Stimulated activated effector memory CD8-positive, alpha-beta T cell treated with anti-CD3 and anti-CD28 coated beads, Interleukin-12 subunit alpha, Interleukin-12 subunit beta, amount 100 ng/mL, for 72 hours (primary cell): ENCODE results near the gene TIMP4.
A peak's percentile ranks its signal among the peaks of the same experiment; 100 is the strongest.

Experiments
- ATAC-seq: fragments of 150-1000 bp; cut with Tn5 transposase; 2 replicates; pipeline ENCODE4 v1.10.0; 2021
- DNase-seq, 2 donors: peaks; one replicate each; pipeline ENCODE4 v3.0.0; 2021 to 2022; ENCODE audit warnings: low spot score in 2 of 2
- H3K27ac Mint-ChIP-seq: one replicate; pipeline ENCODE4 v1.8.0; 2022; ENCODE audit warnings: mild to moderate bottlenecking, mixed read lengths
- H3K36me3 Mint-ChIP-seq: one replicate; pipeline ENCODE4 v1.8.0; 2022; ENCODE audit warnings: mild to moderate bottlenecking, mixed read lengths
- H3K4me1 Mint-ChIP-seq: one replicate; pipeline ENCODE4 v1.8.0; 2022; ENCODE audit warnings: mixed read lengths
- H3K4me3 Mint-ChIP-seq: one replicate; pipeline ENCODE4 v1.8.0; 2022; ENCODE audit warnings: mild to moderate bottlenecking, mixed read lengths
- H3K9me3 Mint-ChIP-seq: one replicate; pipeline ENCODE4 v1.8.0; 2022; ENCODE audit warnings: mixed read lengths

The TIMP4 gene

DNA sequence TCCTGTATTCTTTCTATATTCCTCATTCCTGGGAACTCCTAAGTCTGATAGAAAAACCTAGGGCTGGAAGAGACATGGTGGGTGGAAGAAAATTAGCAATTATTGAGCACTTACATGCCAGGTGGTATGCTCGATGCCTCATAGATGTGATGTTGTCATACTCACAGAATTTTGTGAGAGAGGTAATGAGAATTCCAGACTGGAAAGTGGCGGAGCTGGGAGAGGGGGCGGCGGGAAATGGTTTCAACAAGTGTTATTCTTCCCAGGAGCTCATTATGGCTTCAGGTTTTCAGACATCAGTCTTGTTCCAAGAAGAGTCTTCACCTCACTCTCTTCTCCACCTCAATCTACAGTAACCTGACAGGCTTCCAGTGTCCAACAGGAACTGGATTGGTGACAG lies 16.2 kb downstream of the TIMP4 start:
- Mint-ChIP-seq H3K4me3 (no peak overlapping the region), H3K27ac (no peak overlapping the region), H3K4me1 (no peaks in the 10 kb centered on the region), H3K36me3 (no peaks in the 10 kb centered on the region), H3K9me3 (no peaks in the 10 kb centered on the region)
- DNase-seq, result no peak
- ATAC-seq, result no peak

DNA sequence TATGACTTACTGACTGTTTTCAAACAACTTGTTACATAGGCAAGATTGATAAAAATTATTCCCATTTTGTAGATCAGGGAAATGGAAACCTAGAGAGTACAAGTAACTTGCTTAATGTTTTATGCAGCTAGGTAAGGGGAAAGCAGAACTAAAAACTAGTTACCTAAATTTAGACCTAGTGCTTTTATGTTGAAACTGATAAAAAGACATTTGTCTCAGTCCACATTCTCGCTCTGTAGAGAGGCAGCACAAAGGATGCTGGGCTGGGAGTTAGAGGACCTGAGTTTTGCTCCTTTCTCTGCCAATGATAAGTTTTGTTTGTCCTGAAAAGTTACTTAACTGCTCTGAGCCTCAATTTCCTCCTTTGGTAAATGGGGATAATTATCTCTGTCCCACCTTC lies 17.4 kb downstream of the TIMP4 start:
- ATAC-seq, result no peak
- Mint-ChIP-seq H3K4me1 (no peaks in the 10 kb centered on the region), H3K27ac (no peak overlapping the region)

DNA sequence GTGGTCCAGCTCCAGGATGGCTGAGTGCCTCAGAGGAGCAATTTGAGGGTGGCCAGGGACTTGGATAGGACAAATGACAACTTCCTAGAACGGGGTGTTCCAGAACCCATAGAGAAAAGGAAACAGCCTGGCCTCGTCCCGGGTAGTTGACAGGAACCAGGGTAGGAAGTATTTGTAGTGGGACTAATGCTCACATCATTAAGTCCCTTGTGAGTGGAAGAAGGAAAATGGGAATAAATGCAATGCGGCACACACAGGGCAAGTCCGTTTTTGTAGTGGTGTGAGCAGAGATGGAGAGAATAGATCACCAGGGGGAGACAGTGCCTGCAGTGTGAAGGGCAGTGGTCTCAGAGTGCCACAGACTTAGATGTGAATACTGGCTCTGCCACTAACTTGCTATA lies 19.6 kb downstream of the TIMP4 start:
- DNase-seq (no peak), ATAC-seq (peak; percentile 70)
- H3K27ac Mint-ChIP-seq, result no peak overlapping the region
- no peaks in the 10 kb centered on the region for H3K4me1 Mint-ChIP-seq
- no peaks in the 10 kb centered on the region for H3K36me3 Mint-ChIP-seq
- no peak overlapping the region for H3K4me3 Mint-ChIP-seq
- H3K9me3 Mint-ChIP-seq, result no peaks in the 10 kb centered on the region

More for the DNA sequence above, 17.4 kb downstream of the TIMP4 start:
- Mint-ChIP-seq H3K36me3 (no peaks in the 10 kb centered on the region), H3K9me3 (no peaks in the 10 kb centered on the region), H3K4me3 (no peak overlapping the region)
- no peak for DNase-seq

DNA sequence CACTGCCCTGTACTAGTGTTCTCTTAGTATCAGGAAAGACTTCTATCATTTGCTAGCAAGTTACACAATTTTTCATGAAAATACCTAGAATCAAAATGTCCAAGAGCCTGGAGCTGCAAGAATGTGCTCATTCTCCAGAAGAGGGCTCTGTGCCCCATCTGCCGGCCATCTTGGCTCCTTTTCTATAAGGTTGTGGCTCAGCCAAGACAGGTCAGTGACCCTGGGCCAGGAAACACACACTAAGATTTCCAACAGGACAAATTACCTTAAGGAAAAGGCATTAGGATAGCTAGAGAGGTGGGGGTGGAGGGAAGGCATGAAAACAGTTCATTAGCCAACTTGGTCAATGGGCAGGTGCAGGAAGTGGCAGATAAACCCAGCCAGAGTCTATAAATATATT lies 20.7 kb downstream of the TIMP4 start:
- no peaks in the 10 kb centered on the region for H3K4me1 Mint-ChIP-seq
- H3K27ac Mint-ChIP-seq, result no peak overlapping the region
- DNase-seq, result peak in 1 of 2 donors; percentile 50
- no peak overlapping the region for H3K4me3 Mint-ChIP-seq
- H3K36me3 Mint-ChIP-seq, result no peaks in the 10 kb centered on the region
- no peaks in the 10 kb centered on the region for H3K9me3 Mint-ChIP-seq
- peak; percentile 67 for ATAC-seq

DNA sequence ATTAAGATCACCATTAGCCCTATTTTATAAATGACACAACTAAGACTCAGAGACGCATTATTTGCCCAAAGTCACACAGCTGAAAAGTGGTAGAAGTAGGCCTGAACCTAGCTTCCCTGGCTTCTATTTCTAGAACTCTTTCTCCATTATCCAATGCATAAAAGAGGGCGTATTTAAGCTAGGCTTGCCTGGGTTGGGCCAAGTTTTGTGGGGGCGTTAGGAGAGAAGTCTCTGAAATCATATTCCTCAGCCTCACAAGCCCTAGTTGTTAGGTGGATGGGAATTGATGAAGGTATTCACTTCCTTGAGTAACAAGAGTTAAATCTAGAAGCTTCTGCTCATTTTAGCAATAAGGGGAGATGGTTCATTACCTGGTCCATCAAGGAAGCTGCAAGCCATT lies 22.3 kb downstream of the TIMP4 start:
- Mint-ChIP-seq H3K4me3 (no peak overlapping the region), H3K36me3 (no peaks in the 10 kb centered on the region), H3K27ac (no peak overlapping the region), H3K4me1 (no peaks in the 10 kb centered on the region), H3K9me3 (no peaks in the 10 kb centered on the region)
- ATAC-seq (no peak), DNase-seq (no peak)

DNA sequence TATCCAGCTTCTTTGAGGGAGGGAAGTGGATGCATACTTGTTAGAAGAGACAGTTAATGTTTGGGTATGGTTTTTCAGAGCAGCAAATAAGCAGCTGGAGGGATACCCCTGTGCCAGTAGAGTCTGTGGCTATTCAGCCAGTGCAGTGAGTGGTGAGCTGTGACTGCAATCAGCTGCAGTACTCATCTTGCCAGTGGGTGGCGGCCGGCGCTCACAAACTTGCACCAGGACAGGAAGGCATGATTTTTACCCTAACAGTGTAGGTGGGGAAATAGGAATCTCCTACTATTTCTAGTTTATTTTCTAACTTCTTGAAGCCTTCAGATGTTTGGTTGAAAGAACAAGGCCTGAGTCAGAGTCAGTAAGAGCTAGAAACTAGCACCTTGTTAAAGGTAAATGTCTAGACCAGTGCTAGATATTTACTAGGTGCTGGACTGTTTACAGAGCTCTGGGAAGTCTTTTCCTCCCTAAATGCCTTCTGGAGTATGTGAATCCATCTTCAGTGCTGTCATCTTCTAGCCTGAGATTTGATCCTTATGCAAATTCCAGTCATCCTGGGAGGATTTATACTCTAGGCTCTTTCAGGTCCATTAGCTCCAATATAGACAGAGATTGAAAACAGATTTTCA lies 23.6 kb downstream of the TIMP4 start:
- Mint-ChIP-seq H3K36me3 (no peaks in the 10 kb centered on the region), H3K9me3 (no peaks in the 10 kb centered on the region), H3K27ac (no peak overlapping the region), H3K4me1 (no peaks in the 10 kb centered on the region), H3K4me3 (no peak overlapping the region)
- peak; percentile 32 to 70 for DNase-seq
- ATAC-seq, result peak; percentile 82

DNA sequence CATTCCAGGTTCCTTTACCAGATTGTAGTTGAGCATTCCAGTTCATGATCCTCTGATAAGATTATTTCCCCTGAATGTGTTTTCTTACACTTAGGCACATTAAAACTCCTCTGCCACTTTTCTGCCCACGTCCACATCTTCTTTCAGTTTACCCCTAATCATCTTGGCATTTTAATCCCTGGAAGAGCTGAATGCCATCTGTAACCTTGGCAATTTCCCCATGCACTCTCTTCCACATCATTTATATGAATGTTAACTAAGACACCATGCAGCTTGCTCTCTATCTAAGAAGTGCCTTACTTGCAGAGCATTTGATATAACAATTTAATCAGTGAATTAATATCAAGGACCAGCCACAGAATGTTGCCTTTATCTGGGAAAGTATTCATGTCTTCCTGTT lies 25.8 kb downstream of the TIMP4 start:
- no peaks in the 10 kb centered on the region for H3K4me1 Mint-ChIP-seq
- no peak overlapping the region for H3K4me3 Mint-ChIP-seq
- DNase-seq (no peak), ATAC-seq (no peak)
- no peak overlapping the region for H3K27ac Mint-ChIP-seq
- H3K9me3 Mint-ChIP-seq, result no peaks in the 10 kb centered on the region
- no peaks in the 10 kb centered on the region for H3K36me3 Mint-ChIP-seq

DNA sequence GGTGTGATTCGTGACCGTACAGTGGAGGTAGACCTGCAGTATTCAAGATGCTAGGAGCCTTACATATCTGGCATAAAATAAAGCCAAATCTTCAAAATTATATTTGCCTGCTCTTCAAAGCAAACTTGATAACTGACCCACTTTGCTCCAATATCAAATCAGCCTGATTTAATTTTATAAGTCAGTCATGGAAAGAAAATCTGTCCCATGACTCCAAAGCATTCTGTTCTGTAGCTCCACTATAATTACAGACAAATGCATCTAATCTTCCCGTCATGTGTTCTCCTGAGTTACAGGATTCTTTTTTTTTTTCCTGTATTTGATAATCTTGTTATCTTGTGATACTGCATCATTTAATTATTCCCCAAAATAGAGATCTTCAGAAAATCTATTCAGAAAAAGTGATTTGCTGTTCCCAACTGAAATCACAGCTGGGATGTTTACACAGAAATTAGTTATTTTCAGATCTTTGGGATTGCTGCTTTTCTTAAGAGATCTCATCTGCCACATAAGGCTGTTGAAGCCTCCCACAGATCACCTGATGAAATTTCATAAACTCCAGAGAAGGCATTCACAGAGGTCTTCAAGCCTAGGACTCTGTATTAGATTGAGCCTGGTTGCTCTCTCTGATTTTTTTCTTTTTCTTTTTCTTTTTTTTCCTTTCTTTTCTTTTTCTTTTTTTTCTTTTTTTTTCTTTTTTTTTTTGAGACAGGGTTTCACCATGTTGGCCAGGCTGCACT lies 27.2 kb downstream of the TIMP4 start:
- Mint-ChIP-seq H3K36me3 (no peaks in the 10 kb centered on the region), H3K27ac (no peak overlapping the region), H3K9me3 (no peaks in the 10 kb centered on the region), H3K4me1 (no peaks in the 10 kb centered on the region), H3K4me3 (no peak overlapping the region)
- no peak for DNase-seq
- ATAC-seq, result no peak

DNA sequence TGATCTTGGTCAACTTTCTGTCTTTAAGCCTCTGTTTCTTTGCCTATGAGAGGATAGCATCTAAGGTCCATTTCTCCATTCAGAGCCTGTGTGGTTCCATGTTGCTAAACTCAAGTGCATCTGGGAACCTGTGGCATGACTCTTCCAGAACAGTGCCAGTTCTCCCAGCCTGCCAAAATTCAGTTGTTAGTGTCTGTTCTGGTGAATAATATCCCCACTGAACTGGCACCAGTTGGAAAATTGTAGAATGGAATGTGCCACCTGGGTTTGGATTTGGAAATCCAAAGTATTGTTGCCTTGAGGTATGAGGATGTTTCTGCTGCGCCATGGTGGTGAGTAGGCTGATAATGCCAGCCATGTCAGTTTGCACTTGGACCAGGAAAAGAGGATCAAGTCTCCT lies 31.3 kb downstream of the TIMP4 start:
- no peak overlapping the region for H3K4me3 Mint-ChIP-seq
- ATAC-seq (no peak), DNase-seq (no peak)
- no peak overlapping the region for H3K27ac Mint-ChIP-seq
- H3K4me1 Mint-ChIP-seq, result no peaks in the 10 kb centered on the region
- no peaks in the 10 kb centered on the region for H3K9me3 Mint-ChIP-seq
- no peaks in the 10 kb centered on the region for H3K36me3 Mint-ChIP-seq

DNA sequence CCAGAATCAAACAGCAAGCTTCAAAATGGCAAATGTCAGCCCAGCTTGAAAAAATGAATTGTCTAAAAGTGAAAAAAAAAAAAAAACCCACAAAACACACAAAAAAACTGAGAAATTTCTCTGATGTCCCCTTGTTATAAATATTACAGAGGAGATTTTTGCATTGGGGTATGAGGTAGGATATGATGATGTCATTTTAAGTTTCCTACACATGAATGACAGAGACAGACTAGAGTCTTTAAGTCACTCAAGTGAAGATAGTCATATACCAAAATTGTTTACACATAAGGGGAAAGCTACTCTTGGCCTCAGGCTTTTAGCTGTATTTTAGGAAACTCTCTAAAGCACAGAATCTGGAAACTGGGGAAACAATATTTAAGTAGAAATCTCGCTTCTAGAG lies 32.9 kb downstream of the TIMP4 start:
- no peak overlapping the region for H3K4me3 Mint-ChIP-seq
- no peak for ATAC-seq
- DNase-seq, result no peak
- H3K9me3 Mint-ChIP-seq, result no peaks in the 10 kb centered on the region
- no peaks in the 10 kb centered on the region for H3K4me1 Mint-ChIP-seq
- no peak overlapping the region for H3K27ac Mint-ChIP-seq
- H3K36me3 Mint-ChIP-seq, result no peaks in the 10 kb centered on the region

DNA sequence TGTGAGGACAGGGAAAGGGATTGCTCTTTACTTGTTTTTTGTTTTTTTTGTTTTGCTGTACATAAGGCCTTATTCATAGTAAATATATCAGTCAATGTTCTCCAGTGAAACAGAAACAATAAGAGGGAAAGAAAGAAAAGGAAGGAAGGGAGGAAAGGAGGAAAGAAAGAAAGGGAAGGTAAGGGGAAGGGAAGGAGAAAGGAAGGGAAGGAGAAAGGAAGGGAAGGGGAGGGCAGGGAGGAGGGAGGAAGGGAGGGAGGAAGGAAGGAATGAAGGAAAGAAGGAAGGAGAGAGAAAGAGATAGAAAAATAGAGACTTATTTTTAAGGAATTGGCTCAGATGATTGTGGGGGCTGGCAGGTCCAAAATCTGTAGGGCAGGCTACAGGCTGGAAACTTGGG lies 37.2 kb downstream of the TIMP4 start:
- Mint-ChIP-seq H3K4me1 (no peaks in the 10 kb centered on the region), H3K36me3 (no peaks in the 10 kb centered on the region), H3K4me3 (no peak overlapping the region), H3K27ac (no peak overlapping the region), H3K9me3 (no peaks in the 10 kb centered on the region)
- ATAC-seq (no peak), DNase-seq (no peak)

DNA sequence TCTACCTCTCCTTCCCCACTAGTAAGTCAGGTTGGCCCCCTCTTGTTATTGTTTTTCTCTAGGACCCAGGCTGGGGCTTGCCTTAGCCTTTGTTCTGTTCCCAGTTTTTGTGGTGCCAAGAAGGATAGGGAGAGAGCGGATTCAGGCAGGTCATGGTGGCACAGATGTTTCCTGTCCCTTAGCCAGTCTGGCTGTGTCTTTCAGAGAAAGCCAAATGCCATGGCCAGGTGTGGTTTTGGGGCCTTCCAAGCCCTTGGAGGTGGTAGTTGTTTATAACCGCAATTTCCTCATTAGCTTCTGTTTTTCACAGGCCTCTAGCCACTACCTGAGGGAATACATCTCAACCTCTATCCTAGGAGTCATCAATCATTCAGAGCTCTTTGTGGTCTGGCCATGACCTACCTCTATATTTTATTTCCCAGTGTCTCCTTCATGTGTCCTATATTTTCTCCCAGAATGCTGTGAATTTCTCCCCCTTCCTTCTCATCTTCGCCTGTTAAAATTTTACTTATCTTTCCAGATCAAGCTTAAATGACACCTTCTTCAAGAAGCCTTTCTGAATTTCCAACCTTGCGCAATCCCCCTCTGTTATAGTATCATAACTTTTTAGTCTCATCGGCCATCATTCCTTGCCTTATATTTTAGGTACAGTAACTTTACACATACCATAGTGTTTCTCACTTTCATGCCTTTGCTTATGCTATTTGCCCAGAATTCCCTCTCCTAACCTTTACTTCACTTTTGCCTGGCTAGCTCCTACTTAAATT lies 38.2 kb downstream of the TIMP4 start:
- DNase-seq (no peak), ATAC-seq (no peak)
- Mint-ChIP-seq H3K36me3 (no peaks in the 10 kb centered on the region), H3K27ac (no peak overlapping the region), H3K4me1 (no peaks in the 10 kb centered on the region), H3K4me3 (no peak overlapping the region), H3K9me3 (no peaks in the 10 kb centered on the region)

DNA sequence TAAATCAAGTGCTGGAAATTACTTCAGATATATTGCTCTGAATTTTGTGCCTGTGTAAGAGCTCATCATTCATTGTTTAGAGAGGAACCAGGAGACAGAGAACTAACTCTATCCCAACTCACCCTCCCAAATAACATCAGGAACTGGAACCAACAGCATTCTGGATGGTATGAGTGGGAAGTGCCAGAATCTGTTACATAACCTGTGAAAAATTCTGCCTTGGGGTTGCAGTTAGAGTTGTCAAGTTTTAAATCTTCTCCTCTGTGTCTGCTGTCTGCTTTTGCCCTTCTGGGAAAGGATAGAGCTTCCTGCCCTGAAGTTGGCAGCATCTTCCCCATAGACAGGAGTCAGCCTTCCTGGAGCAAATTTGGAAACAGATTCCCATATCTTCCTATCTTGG lies 41.2 kb downstream of the TIMP4 start:
- no peak for ATAC-seq
- H3K4me3 Mint-ChIP-seq, result no peak overlapping the region
- no peaks in the 10 kb centered on the region for H3K4me1 Mint-ChIP-seq
- no peak for DNase-seq
- no peaks in the 10 kb centered on the region for H3K9me3 Mint-ChIP-seq
- H3K36me3 Mint-ChIP-seq, result no peaks in the 10 kb centered on the region
- no peak overlapping the region for H3K27ac Mint-ChIP-seq

DNA sequence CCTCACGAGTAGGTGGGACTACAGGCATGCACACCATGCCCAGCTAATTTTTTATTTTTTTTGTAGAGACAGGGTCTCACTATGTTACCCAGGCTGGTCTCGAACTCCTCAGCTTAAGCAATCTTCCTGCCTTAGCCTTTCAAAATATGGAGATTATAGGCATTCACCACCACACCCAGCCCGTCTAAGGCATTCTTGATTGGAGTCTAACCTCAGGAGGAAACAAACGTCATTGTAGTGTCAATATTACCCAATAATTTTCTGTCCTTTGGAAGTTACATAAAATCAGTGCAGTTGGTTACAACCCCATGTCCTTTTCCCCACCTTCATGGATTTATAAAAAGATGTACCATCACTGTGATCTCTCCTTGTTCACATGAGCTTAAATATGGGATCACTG lies 41.8 kb downstream of the TIMP4 start:
- H3K4me1 Mint-ChIP-seq, result no peaks in the 10 kb centered on the region
- ATAC-seq, result no peak
- H3K27ac Mint-ChIP-seq, result no peak overlapping the region
- H3K36me3 Mint-ChIP-seq, result no peaks in the 10 kb centered on the region
- no peak for DNase-seq
- H3K9me3 Mint-ChIP-seq, result no peaks in the 10 kb centered on the region
- H3K4me3 Mint-ChIP-seq, result no peak overlapping the region

DNA sequence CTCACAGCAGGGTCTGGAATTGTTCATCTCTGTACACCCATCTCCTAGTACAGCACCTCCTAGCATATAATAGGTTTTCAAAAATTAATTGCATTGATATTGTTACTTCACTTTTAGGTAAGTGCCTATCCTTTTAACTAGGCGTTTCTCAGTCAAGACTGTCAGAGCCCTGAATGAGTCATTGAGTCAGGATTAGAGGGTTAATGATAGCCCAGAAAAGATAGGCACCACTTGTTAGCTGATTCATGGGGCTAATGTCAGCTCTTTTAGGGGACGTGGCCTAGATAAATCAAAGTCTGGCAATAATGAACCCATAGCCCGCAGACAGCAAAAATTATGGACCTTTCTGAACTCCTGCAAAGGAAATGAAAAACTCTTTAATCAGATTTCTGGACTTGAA lies 42.9 kb downstream of the TIMP4 start:
- no peak overlapping the region for H3K4me3 Mint-ChIP-seq
- no peak for ATAC-seq
- no peak overlapping the region for H3K27ac Mint-ChIP-seq
- H3K4me1 Mint-ChIP-seq, result no peaks in the 10 kb centered on the region
- H3K9me3 Mint-ChIP-seq, result no peaks in the 10 kb centered on the region
- H3K36me3 Mint-ChIP-seq, result no peaks in the 10 kb centered on the region
- DNase-seq, result no peak

DNA sequence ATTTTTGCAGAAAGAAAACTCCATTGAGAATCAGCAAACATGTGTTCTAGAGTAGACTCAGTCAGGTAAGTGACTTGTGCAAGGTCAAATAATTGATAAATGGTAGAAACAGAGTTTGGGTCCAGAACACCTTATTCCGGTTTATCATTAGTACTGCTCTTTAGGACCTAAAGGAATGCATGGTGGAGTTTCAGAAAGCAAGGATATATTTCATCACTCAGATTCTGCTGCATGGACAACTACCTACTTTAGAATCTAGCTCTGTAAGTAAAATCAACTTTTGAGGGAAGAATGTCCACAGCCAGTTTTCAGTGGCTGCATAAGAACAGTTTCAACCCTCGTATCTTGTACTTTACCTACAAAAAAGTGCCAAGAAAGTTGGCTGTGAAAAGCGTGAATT lies 43.6 kb downstream of the TIMP4 start:
- no peak for ATAC-seq
- H3K9me3 Mint-ChIP-seq, result no peaks in the 10 kb centered on the region
- H3K4me1 Mint-ChIP-seq, result no peaks in the 10 kb centered on the region
- H3K4me3 Mint-ChIP-seq, result no peak overlapping the region
- H3K27ac Mint-ChIP-seq, result no peak overlapping the region
- DNase-seq, result no peak
- no peaks in the 10 kb centered on the region for H3K36me3 Mint-ChIP-seq
